GM21515 (cell line): Measurements from ENCODE around the gene HOXD13.

Source experiments
- ATAC-seq: cut with Tn5 transposase; IDR thresholded peaks from one replicate; pipeline ENCODE4 v1.9.1; 2021; ENCODE audit not compliant: unreplicated experiment

Gene HOXD13

DNA sequence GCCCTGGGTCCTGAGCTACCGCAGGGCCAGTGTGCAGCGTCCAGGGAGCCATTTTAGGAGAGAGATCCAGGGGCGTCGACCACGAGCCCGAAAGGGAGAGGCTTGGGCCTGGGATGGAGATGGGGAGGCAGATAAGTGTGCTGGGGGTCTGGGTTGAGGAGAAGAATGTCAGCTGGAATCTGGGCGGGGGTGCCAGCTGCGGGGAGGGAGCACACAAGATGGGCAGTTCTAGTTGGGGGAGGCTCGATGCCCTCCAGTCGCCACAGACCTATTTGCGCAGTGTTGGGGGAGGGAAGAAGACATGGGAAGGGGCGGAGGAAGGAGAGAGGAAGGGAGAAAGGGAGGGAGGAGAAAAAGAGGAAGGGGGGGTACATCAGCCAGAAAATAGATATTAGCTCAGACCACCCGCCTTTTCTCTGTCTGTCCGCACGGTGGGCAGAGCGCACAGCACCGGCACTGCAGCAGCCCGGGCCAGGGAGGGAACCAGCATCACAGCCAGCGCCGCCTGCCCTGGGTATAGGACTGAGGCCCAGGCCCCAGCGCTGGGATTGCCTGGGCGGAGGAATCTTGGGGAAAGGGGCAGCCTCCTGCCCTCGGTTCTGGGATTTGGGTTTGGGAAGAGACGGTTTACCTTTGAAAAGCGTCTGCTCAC lies 12.7 kb downstream of the HOXD13 start:
- no peak for ATAC-seq

GRCh38 chr2:176105730-176106580 lies 13.4 kb downstream of the HOXD13 start:
- ATAC-seq: no peak

DNA sequence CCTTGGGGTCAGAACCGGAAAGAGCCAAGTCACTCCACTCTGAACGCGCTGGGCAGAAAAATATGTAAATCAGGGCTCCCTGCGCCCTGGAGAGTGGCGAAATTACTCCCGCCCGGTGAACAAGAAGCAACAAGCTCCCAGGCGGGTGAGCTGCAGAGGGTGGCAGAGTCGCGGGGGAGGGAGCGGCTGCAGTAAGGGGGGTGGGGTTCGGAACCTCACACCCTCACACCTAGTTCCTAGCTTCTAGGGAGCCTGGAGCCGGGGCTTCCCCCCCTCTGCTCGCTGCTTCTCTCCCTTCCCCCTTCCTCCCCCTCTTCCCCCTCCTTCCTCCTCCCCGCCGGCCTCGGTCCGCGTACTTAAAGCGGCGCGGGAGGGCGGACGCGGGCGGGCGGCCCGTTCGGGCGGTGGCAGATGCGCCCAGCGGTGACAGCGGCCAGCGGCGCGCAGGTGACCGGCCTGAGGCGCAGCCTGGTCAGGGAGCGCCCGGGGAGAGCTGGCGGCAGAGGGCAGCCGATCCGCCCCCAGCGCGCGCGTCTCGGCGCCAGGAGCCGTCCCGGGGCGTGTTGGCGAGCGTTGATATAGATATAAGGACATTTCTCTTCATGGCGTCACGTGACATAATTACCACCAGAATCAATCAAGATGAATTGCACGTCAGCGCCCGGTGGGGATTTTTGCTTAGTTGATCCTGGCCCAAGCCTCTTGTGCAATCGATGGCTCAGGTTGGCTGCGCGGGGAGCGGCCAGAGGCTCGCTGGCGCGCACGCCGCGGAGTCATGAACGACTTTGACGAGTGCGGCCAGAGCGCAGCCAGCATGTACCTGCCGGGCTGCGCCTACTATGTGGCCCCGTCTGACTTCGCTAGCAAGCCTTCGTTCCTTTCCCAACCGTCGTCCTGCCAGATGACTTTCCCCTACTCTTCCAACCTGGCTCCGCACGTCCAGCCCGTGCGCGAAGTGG lies 14.3 kb downstream of the HOXD13 start, which contains the start of gene HOXD11:
Gene HOXD11 (plus strand): TSS at position 700 of the 959 bp plus-strand sequence. CDS start 76 bp downstream, at position 776.
- ATAC-seq: no peak

GRCh38 chr2:176107731-176108181 lies 15.2 kb downstream of the HOXD13 start:
- no peak for ATAC-seq

DNA sequence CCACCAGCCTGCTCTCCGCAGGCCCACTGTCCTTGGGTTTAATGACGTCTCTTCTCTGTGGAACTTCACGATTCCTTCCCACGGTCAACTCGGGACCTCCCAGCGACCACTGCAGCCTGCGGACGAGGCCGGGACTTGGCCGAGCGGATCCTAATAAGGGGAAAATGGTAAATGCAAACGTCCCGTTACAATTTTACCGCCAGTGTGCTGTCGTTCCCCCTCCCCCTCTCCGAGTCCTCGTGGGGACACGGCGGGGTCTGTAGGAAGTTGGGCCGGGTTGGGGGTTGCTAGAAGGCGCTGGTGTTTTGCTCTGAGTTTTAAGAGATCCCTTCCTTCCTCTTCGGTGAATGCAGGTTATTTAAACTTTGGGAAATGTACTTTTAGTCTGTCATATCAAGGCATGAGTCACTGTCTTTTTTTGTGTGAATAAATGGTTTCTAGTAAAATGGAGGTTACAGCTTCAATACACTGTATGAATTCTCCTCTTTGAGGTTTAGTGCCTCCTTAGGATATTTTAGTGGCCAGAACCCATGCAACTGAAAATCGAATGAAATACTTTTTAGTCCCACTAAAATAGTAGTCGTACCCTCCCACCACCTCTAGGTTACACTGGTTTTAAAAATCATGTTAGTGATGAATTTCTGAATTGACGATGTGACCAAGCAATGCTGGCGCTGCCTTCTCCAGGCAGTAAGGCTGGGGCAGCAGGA lies 16.8 kb downstream of the HOXD13 start:
- ATAC-seq: no peak

GRCh38 chr2:176109946-176110345 lies 17.4 kb downstream of the HOXD13 start:
- no peak for ATAC-seq

- ATAC-seq: no peak
Observed at GRCh38 chr2:176110415-176111308, 18.1 kb downstream of the HOXD13 start.

DNA sequence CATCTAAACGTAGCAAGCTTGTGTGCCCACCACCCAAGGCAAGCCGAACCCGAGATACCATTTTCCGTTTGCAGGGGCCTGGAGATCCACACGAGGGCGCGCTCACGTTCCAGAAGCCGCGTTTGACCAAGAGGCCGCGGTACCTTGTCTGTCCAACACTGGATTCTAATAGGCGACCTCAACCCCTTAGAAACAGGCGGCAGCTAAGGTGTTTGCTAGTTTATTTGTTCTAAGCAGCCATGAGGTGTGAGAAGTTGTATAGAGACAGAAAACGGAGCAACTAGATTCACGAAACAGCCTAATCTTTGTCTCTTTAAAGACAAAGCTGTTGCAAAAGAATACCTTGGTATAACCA lies 18.8 kb downstream of the HOXD13 start:
- ATAC-seq: no peak

DNA sequence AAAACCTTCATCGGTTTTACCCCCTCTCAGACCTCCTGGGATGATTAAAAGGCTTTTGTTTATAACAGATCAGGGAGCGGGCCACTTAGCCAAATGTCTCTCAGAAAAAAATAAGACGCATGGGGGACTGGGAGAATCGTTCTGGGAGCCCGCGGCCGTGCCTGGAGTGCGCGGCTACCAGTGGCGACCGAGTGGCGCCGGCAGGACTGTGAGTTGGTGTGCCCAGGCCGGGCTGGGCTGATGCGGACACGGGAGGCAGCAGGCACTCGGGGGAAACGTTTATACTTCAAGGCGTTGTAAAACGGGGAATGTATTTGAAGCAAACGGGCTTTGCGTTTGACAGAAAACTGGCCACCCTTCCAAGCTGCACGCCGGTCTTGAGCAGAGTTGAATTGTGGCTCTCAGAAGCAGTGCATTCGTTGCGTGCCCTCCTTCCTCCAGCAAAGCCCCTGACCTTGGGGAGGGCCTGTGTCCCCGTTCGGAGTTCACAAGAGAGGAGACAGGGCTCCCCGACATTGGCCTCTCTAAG lies 19.4 kb downstream of the HOXD13 start:
- no peak for ATAC-seq

DNA sequence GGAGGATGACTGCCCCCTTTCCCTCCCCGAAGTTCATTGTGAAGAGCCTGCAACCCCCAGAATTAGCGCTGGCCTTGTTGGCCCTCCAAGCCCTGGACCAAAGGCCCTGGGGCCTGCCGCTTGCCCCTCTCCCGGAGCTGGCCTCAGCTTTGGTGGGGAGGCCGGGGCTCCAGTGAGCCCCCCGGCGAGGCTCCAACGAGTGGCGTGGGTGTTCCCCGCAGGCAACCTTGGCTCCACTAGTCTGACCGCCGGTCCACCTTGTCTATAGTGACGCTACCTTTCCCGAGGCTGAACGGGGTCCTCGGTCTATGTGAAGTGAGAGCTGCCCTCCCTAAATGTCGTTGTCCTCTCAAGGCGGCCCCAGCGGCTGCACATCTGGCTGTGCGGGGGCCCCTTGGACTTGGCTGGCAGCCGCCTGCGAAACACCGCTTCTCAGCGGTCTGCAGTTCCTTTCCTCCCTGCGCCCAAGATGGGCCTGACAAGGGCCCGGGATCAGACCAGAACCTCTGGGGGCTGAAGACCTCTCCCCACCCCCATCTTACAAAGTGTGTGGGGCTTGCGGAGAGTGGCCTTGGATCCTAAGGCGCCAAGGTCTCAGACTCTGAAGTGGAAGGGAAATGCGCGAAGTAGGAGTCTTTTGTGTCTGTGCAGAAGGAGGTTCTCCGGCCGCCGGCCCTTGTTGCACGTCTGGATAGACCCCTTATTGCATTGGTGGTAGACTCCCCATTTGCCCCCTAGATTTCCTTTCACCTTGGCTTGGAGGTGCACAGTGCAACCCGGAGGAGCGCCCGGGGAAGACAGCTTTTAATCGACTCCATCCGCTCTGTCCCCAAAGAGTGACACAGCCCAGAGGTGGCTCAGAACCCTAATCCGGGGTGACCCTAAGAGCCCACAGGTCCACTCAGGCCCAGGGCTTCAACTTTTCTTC lies 20.1 kb downstream of the HOXD13 start:
- ATAC-seq: no peak

DNA sequence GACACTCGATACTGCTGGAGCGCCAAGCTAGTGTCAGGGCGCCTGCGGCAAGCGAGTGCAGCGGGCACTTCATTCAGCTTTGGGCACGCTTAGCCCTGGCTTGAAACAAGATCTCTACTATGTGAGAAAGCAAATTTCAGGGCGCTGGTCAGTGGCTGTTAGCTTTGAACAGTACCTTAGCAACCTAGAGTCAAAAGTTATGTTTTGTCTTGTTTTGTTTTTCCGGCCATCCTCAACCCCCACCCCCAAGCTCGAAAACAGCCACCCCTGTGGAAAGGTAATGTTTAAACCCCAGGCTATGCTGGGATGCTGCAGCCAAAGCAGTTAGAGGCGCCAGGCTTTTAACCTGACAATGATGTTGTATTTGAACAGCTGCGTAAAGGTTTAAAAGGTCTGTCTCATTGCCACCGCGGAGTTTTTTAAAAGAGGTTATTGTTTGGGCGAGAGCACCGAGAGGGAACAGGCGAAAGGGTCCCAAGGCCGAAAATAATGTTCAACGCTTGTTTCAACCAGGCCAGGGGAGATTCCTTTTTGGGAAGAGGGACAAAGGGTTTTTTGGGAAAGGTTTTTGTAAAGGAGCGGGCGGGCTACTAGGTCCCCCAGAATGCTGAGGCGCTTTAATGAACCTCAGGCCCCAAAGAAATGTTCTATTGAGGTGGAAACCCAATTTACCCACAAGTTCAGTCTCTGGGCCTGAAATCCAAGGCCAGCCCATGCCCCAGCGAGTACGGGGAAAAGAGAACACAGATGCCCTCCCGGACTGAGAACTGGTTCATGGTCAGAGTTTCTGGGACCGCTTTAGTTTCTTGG lies 21.8 kb downstream of the HOXD13 start:
- ATAC-seq: no peak

DNA sequence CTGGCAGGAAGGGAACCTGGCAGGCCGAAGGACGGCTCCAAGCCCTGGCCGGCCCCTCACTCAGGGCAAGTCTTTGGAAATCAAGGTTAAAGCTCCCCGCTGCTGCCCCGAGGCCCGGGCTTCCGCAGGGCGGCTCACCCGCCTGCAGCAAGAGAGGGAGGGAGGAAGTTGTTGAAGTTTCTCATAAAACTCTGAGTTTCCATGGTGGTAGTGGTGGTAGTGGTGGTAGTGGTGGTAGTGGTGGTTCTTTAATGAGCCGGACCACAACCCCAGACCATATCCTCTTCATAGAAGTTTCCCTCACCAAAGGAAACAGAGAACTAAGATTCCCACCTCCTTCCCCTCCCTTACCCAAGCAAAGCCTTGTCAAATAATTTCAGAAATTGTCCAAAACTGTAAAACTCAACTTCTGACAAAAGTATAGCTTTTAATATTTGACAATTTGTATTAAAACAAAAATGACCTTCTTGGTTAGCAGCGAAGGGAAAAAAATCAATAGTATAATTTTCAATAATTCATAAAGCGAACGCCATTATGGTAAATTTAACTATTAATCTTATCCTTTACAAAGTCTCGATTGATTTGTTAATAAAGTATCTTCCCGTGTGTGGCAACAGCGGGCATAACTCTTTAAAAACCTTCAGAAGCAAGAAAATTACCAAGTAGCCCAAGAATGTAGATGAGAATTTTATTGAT lies 22.6 kb downstream of the HOXD13 start:
- ATAC-seq: no peak

- ATAC-seq: no peak
Observed at GRCh38 chr2:176115883-176116813, 23.6 kb downstream of the HOXD13 start, which contains the start of gene HOXD10. TSS of gene HOXD10 (plus strand) at chr2:176116778. CDS start at chr2:176116834, 56 bp downstream.

DNA sequence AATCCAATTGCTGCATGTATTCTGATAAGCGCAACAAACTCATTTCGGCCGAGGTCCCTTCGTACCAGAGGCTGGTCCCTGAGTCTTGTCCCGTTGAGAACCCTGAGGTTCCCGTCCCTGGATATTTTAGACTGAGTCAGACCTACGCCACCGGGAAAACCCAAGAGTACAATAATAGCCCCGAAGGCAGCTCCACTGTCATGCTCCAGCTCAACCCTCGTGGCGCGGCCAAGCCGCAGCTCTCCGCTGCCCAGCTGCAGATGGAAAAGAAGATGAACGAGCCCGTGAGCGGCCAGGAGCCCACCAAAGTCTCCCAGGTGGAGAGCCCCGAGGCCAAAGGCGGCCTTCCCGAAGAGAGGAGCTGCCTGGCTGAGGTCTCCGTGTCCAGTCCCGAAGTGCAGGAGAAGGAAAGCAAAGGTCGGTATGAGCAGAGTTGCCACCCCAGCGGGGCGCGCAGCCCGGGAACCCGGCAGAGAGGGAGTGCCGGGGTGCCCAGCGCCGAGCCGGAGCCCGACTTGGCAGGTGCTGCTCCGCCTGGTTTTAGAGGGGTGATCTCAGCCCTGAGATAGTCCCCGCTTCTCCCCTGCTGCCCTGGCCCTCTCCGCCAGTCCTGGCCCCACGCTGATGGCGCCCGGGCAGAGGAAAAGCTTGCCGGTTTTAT lies 24.8 kb downstream of the HOXD13 start:
- ATAC-seq: no peak

- no peak for ATAC-seq
Observed at GRCh38 chr2:176117823-176118371, 25.4 kb downstream of the HOXD13 start.
